Activated gamma-delta T cell treated with Interleukin-2 at 50 U/mL for 16 hours (primary cell): ENCODE measurements around the gene VCPKMT.

Experiments
- DNase-seq: peaks from one replicate; pipeline ENCODE4 v3.0.0-alpha.2; 2020

Gene VCPKMT

GRCh38 chr14:50063876-50064420 is 52.4 kb downstream of the VCPKMT start:
- DNase-seq, result no peak

GRCh38 chr14:50062438-50063085 is 53.8 kb downstream of the VCPKMT start:
- peak; percentile 81 for DNase-seq

- DNase-seq, result peak; percentile 70
Measured at GRCh38 chr14:50061664-50062437, 54.5 kb downstream of the VCPKMT start.

GRCh38 chr14:50060871-50061663 is 55.3 kb downstream of the VCPKMT start:
- DNase-seq, result peak; percentile 38

GRCh38 chr14:50059763-50060616 is 56.4 kb downstream of the VCPKMT start:
- DNase-seq, result no peak
